DOHH2 (cell line): ENCODE results near the gene CCDC78.
A peak's percentile ranks its signal among the peaks of the same experiment; 100 is the strongest.

ENCODE experiments used
- H3F3A ChIP-seq: fragments of 200-600 bp; sonication (generic), shearing (Covaris generic); 2 replicates; pipeline ENCODE4 v1.6.0; 2016; ENCODE audit warnings: antibody characterized with exemption, mild to moderate bottlenecking; ENCODE audit not compliant: control insufficient read depth, insufficient read depth
- H3K27ac ChIP-seq: fragments of 200-600 bp; sonication (generic); 2 replicates; pipeline ENCODE4 v1.5.1; 2014; ENCODE audit warnings: low read depth, mild to moderate bottlenecking, low read length, moderate library complexity
- H3K27me3 ChIP-seq: fragments of 200-600 bp; sonication (generic); 2 replicates; pipeline ENCODE4 v1.6.1; 2014; ENCODE audit warnings: mild to moderate bottlenecking, low read length, mixed read lengths; ENCODE audit not compliant: control insufficient read depth
- H3K36me3 ChIP-seq: fragments of 200-600 bp; sonication (generic); 2 replicates; pipeline ENCODE4 v1.6.1; 2014; ENCODE audit warnings: mild to moderate bottlenecking, low read length, moderate library complexity, mixed read lengths; ENCODE audit not compliant: control insufficient read depth
- H3K4me1 ChIP-seq: fragments of 200-600 bp; sonication (generic); 2 replicates; pipeline ENCODE4 v1.6.1; 2014; ENCODE audit warnings: mild to moderate bottlenecking, low read length, mixed read lengths; ENCODE audit not compliant: control insufficient read depth
- H3K4me2 ChIP-seq: fragments of 200-600 bp; sonication (generic); 2 replicates; pipeline ENCODE4 v1.6.0; 2014; ENCODE audit warnings: mild to moderate bottlenecking, low read length, moderate library complexity
- H3K4me3 ChIP-seq: fragments of 200-600 bp; sonication (generic); 2 replicates; pipeline ENCODE4 v1.5.1; 2014; ENCODE audit warnings: mild to moderate bottlenecking, low read length, mixed read lengths
- H3K79me2 ChIP-seq: fragments of 200-600 bp; sonication (generic); 2 replicates; pipeline ENCODE4 v1.6.1; 2014; ENCODE audit warnings: mild to moderate bottlenecking, low read length, mixed read lengths; ENCODE audit not compliant: control insufficient read depth
- H3K9me2 ChIP-seq: fragments of 200-600 bp; sonication (generic); replicated peaks from 2 replicates; pipeline ENCODE4 v1.6.1; 2014; ENCODE audit warnings: mild to moderate bottlenecking, low read length, mixed read lengths; ENCODE audit not compliant: control insufficient read depth
- H3K9me3 ChIP-seq: fragments of 200-600 bp; sonication (generic); 2 replicates; pipeline ENCODE4 v1.6.1; 2014; ENCODE audit warnings: antibody characterized with exemption, low read length, mixed read lengths; ENCODE audit not compliant: control insufficient read depth, insufficient read depth
- H4K20me1 ChIP-seq: fragments of 200-600 bp; sonication (generic); 2 replicates; pipeline ENCODE4 v1.6.0; 2014; ENCODE audit warnings: low read depth, mild to moderate bottlenecking, antibody characterized with exemption, low read length, moderate library complexity; ENCODE audit not compliant: control insufficient read depth, insufficient read depth
- CTCF ChIP-seq: fragments of 200-600 bp; sonication (generic); IDR thresholded peaks from one replicate; pipeline ENCODE4 v1.5.1; 2014; ENCODE audit warnings: antibody characterized with exemption, mild to moderate bottlenecking, low read depth, low read length; ENCODE audit not compliant: poor library complexity, severe bottlenecking
- EZH2phosphoT487 ChIP-seq: fragments of 200-600 bp; sonication (generic); IDR thresholded peaks from 2 replicates; pipeline ENCODE4 v1.6.1; 2017; ENCODE audit warnings: borderline replicate concordance, mild to moderate bottlenecking, antibody characterized with exemption, low read length, moderate library complexity, mixed read lengths

Gene CCDC78

GRCh38 chr16:740764-741505 is 14.7 kb upstream of the CCDC78 start, which contains the start of gene CIAO3:
CIAO3 (minus strand) TSS chr16:740997; CDS start chr16:740985, 12 bp downstream.
- peak within 1 kb of the TSS; percentile 96 for H3K4me3 ChIP-seq
- H3K27me3 ChIP-seq = no peaks in the 10 kb centered on the region
- no peak for TF ChIP-seq EZH2phosphoT487
- TF ChIP-seq CTCF = peak; percentile 87
- peaks cover 48% of the 10 kb centered on the region for H3K4me1 ChIP-seq
- H3F3A ChIP-seq = peaks cover 15% of the 10 kb centered on the region
- H3K27ac ChIP-seq = peak within 1 kb of the TSS; percentile 100
- H3K9me3 ChIP-seq = no peaks in the 10 kb centered on the region
- H3K4me2 ChIP-seq = peak within 1 kb of the TSS; percentile 100
- peaks cover 33% of the 10 kb centered on the region for H3K79me2 ChIP-seq
- peaks cover 39% of the 10 kb centered on the region for H3K36me3 ChIP-seq
- H4K20me1 ChIP-seq = no peaks in the 10 kb centered on the region
- no peaks in the 10 kb centered on the region for H3K9me2 ChIP-seq

- no peaks in the 10 kb centered on the region for H3K27me3 ChIP-seq
- H3F3A ChIP-seq = peaks cover 15% of the 10 kb centered on the region
- TF ChIP-seq CTCF (no peak), EZH2phosphoT487 (no peak)
- peaks cover 54% of the 10 kb centered on the region for H3K4me1 ChIP-seq
- no peaks in the 10 kb centered on the region for H3K9me2 ChIP-seq
- H3K36me3 ChIP-seq = peaks cover 44% of the 10 kb centered on the region
- H4K20me1 ChIP-seq = no peaks in the 10 kb centered on the region
- peaks cover 38% of the 10 kb centered on the region for H3K79me2 ChIP-seq
- H3K27ac ChIP-seq = peak overlapping the region; percentile 100
- H3K4me2 ChIP-seq = peak overlapping the region; percentile 100
- H3K4me3 ChIP-seq = peak overlapping the region; percentile 96
- H3K9me3 ChIP-seq = no peaks in the 10 kb centered on the region
Measured at GRCh38 chr16:740459-740763, 14.2 kb upstream of the CCDC78 start.

GRCh38 chr16:739560-740458 is 13.6 kb upstream of the CCDC78 start:
- TF ChIP-seq CTCF (no peak), EZH2phosphoT487 (no peak)
- Histone ChIP-seq H3K9me2 (no peaks in the 10 kb centered on the region), H3K9me3 (no peaks in the 10 kb centered on the region), H3K4me2 (peak overlapping the region; percentile 100), H3K4me3 (peak overlapping the region; percentile 96), H4K20me1 (no peaks in the 10 kb centered on the region), H3F3A (peaks cover 15% of the 10 kb centered on the region), H3K4me1 (peaks cover 55% of the 10 kb centered on the region), H3K27ac (peak overlapping the region; percentile 100), H3K36me3 (peaks cover 50% of the 10 kb centered on the region), H3K27me3 (no peaks in the 10 kb centered on the region), H3K79me2 (peaks cover 42% of the 10 kb centered on the region)
